ENCODE measurements around the gene PPIA.

The PPIA gene

GRCh38 chr7:44761207-44762161 lies 35.0 kb upstream of the PPIA start:
- H3K4me1 ChIP-seq (ENCODE audit: insufficient read depth, low read length, severe bottlenecking): no peaks in the 10 kb centered on the region
- H3K27ac ChIP-seq (ENCODE audit: low read depth, low read length, poor library complexity, severe bottlenecking): no peak overlapping the region
- H3F3A ChIP-seq (ENCODE audit: insufficient read depth, low read length): no peaks in the 10 kb centered on the region
- peaks cover 91% of the 10 kb centered on the region for H3K36me3 ChIP-seq (ENCODE audit: insufficient read depth, low read length)
- TF ChIP-seq CTCF (IDR thresholded peaks at IDR 0.05; ENCODE audit: low read length) (no peak), EZH2 (IDR thresholded peaks at IDR 0.05; ENCODE audit: borderline replicate concordance, low read length) (no peak)
- H3K9ac ChIP-seq (ENCODE audit: low read length): no peak overlapping the region
- H3K79me2 ChIP-seq (ENCODE audit: insufficient read depth, low read length): no peaks in the 10 kb centered on the region
- H4K20me1 ChIP-seq (ENCODE audit: insufficient read depth, low read length): no peaks in the 10 kb centered on the region
- no peak overlapping the region for H2AFZ ChIP-seq (ENCODE audit: low read length)
- no peak overlapping the region for H3K4me3 ChIP-seq (ENCODE audit: low read depth, low read length, poor library complexity, severe bottlenecking)
- H3K9me2 ChIP-seq (ENCODE audit: low read depth, low read length): no peaks in the 10 kb centered on the region
- no peaks in the 10 kb centered on the region for H3K9me3 ChIP-seq (ENCODE audit: low read length)
- no peak overlapping the region for H3K4me2 ChIP-seq (ENCODE audit: low read length)
- H3K27me3 ChIP-seq (ENCODE audit: insufficient read depth, low read length): no peaks in the 10 kb centered on the region

GRCh38 chr7:44762300-44762699 lies 34.2 kb upstream of the PPIA start:
- no peaks in the 10 kb centered on the region for H3K27me3 ChIP-seq (ENCODE audit: insufficient read depth, low read length)
- no peak overlapping the region for H3K4me2 ChIP-seq (ENCODE audit: low read length)
- H2AFZ ChIP-seq (ENCODE audit: low read length): no peak overlapping the region
- H3K9ac ChIP-seq (ENCODE audit: low read length): no peak overlapping the region
- no peak overlapping the region for H3K27ac ChIP-seq (ENCODE audit: low read depth, low read length, poor library complexity, severe bottlenecking)
- no peaks in the 10 kb centered on the region for H3F3A ChIP-seq (ENCODE audit: insufficient read depth, low read length)
- H4K20me1 ChIP-seq (ENCODE audit: insufficient read depth, low read length): no peaks in the 10 kb centered on the region
- TF ChIP-seq CTCF (IDR thresholded peaks at IDR 0.05; ENCODE audit: low read length) (no peak), EZH2 (IDR thresholded peaks at IDR 0.05; ENCODE audit: borderline replicate concordance, low read length) (no peak)
- no peaks in the 10 kb centered on the region for H3K9me3 ChIP-seq (ENCODE audit: low read length)
- peaks cover 6% of the 10 kb centered on the region for H3K4me1 ChIP-seq (ENCODE audit: insufficient read depth, low read length, severe bottlenecking)
- H3K79me2 ChIP-seq (ENCODE audit: insufficient read depth, low read length): no peaks in the 10 kb centered on the region
- H3K9me2 ChIP-seq (ENCODE audit: low read depth, low read length): no peaks in the 10 kb centered on the region
- peaks cover 91% of the 10 kb centered on the region for H3K36me3 ChIP-seq (ENCODE audit: insufficient read depth, low read length)
- no peak overlapping the region for H3K4me3 ChIP-seq (ENCODE audit: low read depth, low read length, poor library complexity, severe bottlenecking)

GRCh38 chr7:44762726-44763522 lies 33.6 kb upstream of the PPIA start:
- Histone ChIP-seq H3K4me1 (ENCODE audit: insufficient read depth, low read length, severe bottlenecking) (peaks cover 12% of the 10 kb centered on the region), H3K9me2 (ENCODE audit: low read depth, low read length) (no peaks in the 10 kb centered on the region), H4K20me1 (ENCODE audit: insufficient read depth, low read length) (no peaks in the 10 kb centered on the region), H3K27me3 (ENCODE audit: insufficient read depth, low read length) (no peaks in the 10 kb centered on the region), H3F3A (ENCODE audit: insufficient read depth, low read length) (no peaks in the 10 kb centered on the region), H3K4me3 (ENCODE audit: low read depth, low read length, poor library complexity, severe bottlenecking) (no peak overlapping the region), H3K36me3 (ENCODE audit: insufficient read depth, low read length) (peaks cover 93% of the 10 kb centered on the region), H3K9ac (ENCODE audit: low read length) (no peak overlapping the region), H3K79me2 (ENCODE audit: insufficient read depth, low read length) (no peaks in the 10 kb centered on the region), H3K9me3 (ENCODE audit: low read length) (no peaks in the 10 kb centered on the region), H3K4me2 (ENCODE audit: low read length) (no peak overlapping the region), H2AFZ (ENCODE audit: low read length) (no peak overlapping the region), H3K27ac (ENCODE audit: low read depth, low read length, poor library complexity, severe bottlenecking) (no peak overlapping the region)
- TF ChIP-seq EZH2 (IDR thresholded peaks at IDR 0.05; ENCODE audit: borderline replicate concordance, low read length): no peak
- TF ChIP-seq CTCF (IDR thresholded peaks at IDR 0.05; ENCODE audit: low read length): no peak

Data from OCI-LY1 (cell line).